ENCODE measurements around the gene NPR2.

The NPR2 gene

DNA sequence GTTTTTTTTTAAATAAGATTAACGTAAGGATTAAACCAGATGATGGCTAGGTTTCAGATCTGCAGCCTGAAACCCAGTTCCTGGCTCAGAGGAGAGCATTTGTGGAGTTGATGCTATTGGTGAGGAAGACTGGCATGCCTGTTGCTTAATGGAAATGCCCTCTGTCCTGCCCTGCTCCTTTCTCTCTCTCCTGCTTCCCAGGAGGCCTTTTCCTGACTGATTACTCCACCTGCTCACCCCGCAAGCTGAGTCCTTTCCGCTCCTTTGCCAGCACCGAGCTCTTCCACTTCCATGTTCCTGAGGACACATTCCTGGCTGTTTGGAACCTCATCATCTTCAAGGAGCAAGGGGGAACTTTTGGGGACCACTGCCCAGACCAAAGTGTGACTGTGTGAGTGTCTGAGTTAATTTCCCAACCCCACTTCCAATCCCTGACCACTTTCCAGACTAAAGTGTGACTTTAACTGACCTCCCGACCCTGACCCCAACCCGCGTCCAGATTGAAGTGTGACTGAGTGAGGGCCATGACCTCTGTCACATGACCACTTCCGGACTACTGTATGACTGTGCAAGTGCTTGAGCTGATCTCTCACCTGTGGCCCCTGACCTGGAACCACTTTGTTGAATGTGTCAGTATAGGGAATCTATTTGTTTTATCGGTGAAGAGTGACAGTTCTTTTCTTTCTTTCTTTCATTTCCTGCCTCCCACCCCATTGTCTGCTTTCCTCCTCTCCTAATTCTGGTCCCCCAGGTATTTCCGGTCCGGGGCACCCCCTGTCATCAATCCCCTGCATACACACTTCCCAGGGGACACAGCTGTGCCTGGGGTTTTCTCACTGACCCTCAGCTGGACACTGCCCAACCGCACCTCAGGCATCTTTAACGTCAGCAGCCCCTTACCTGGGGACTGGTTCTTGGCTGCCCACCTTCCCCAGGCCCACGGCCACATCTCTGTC, 43.1 kb downstream of the NPR2 start:
- no peak for DNase-seq

DNA sequence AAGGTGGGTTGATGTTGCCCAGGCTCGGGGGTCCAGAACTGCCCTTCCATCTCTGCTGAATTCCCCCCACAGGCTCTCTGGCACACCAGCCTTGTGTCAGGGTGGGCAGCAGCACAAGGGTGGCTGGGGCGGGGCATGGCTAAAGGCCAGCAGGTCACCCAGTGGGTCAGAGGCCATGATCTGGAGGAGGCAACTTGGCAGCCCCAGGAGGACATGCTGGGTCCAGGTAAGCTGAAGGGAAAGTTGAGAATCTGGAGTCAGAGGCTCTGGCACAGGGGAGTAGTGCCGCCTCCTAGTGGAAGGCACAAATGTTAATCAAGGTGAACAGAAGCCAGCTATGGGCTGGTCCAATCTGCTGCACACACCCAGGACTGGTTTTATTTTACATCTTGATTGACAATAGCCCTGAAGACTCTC, 43.8 kb downstream of the NPR2 start:
- DNase-seq, result no peak

DNA sequence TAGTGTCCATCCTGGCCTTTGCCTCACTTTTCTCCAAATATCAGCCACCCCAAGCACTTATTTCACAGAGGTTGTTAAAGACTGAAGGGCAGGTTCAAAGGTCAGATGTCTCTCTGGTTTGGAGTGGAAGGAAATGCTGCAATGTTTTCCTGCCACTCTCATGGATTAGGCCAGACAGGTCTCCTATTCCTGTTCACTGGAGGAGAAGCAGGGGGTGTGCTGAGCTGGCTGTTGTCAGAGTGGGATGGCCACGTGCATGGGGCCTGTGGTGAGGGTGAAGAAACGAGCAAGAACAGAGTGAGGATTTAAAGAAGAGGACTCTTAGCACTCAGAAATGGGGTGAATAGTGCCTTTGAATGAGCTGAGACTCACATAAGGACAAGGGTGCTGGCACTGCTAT, 44.4 kb downstream of the NPR2 start:
- DNase-seq, result no peak

DNA sequence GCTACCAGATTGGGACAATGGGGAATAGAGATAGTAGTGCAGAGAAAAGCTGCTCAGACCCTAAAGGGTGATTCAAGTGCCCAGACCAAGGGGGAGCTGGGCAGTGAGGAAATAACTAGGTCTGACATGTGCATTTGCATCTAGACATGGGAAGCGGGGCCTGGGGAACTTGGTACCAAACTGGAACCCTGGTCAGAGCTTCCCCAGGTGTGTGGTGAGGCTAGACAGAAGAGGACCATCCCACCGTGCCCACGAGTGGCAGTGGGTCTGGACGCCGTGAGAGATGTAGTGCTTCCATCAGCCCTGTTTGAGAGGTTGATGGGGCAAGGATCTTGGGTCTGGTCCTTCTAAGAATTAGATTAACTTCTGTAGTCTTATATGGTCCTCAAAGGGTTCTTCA, 45.2 kb downstream of the NPR2 start:
- no peak for DNase-seq

DNA sequence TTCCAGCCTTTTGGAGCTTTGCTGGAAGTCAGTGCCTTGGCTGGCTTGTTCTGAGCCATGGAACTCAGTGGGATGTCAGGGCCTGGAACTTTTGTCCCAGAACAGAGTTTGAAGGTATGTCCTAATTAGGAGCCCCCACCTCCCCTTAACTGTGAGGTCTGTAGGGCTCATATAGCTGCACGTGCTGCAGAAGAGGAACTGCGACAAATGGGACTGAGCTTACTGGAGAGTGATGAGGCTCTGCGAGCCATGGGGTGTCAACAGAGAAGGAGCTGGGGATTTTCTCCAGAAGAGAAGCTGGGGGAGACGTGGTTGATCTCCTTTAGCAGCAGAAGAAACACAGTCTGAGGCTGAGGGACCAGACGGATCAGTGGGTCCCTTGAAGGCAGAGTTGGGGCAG, 48.5 kb downstream of the NPR2 start:
- DNase-seq, result no peak

DNA sequence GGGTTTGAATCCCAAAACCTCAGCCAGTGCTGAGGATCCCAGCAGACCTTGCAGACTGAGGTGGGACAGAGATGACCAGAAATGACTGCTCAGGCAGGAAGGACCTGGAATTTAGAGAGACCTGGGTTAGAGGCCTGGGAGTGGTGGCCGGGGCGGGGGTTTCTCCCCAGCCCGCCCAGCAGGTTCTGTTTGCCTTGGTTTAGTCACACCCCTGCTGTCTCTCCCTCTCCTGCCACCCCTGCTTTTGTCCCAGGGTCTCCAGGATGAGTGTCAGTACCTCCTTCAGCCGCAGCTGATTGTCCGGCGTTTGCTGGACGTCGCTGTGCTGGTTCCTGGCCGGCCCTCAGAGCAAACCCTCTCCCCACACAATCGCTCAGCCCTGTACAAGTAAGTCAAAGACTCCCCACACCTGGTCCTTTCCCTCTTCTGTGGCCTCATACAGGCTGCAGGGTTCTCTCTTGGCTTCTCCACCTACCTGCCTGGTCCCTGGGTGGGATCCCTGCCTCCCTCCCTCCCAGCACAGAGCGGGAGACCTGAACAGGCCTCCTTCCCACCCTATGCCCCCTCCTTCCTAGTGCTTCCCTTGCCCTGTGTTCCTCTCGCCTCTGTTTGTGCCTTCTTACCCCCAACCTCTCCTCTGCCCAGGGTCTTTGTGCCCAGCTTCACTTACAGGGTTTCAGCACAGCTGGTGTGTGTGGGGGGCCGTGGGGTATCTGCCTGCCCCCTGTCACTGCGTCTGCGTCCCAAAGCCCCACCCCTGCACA, 49.7 kb downstream of the NPR2 start:
- no peak for DNase-seq

DNA sequence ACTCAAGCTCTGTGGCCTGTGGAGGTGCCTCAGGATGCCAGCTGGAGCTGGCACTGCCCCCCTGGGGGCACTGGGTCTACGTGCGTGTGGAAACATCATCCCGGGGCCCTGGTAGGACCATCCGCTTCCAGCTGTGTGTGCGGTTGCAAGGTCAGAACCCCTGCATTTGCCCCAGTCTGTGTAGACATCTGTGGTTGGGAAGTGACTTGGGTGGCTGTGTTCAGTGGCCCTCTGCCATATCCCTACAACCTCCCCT, 50.2 kb downstream of the NPR2 start:
- no peak for DNase-seq

DNA sequence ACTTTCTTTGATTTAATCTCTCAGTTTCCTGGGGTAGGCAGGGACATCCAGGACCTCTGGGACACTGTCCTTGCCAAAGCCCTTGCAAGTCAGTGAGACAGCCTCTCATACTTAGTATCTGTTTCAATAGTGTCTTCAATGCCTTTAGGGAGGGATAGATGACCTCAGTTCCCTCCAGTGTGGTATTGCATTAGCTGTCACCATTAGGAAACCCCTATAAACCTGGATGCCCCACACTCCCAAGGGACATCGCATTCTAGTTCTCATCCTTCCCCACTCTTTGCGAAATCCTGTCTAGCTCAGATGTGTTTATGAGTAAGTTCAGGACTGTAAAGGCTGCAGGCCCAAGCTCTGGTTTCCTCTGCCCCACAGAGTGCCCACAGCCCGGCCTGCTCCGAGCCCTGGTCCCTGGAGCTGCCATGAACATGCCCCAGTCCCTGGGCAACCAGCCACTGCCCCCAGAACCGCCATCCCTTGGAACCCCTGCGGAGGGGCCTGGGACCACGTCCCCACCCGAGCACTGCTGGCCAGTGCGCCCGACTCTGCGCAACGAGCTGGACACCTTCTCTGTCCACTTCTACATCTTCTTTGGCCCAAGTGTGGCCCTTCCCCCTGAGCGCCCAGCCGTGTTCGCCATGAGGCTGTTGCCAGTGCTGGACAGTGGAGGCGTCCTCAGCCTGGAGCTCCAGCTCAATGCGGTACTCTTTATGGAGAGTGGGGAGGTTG, 50.8 kb downstream of the NPR2 start:
- DNase-seq, result no peak

DNA sequence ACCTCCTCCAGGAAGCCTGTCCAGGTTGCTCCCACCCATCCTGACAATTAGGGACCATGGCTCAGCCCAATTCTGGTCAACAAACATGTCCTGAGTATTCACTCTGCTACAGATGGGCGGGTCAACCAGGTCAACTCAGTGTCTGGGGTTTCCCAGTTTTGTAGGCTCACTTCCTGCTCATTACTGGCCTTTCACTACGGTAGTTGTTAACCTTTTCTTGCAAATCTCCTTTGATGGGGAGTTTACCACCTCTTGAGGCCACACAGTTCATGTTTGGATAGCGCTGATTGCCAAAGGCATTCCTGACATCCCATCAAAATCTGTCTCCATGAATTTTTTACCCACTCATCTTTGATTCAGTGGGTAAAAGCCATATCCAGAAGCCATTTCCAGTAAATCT, 51.4 kb downstream of the NPR2 start:
- no peak for DNase-seq

DNA sequence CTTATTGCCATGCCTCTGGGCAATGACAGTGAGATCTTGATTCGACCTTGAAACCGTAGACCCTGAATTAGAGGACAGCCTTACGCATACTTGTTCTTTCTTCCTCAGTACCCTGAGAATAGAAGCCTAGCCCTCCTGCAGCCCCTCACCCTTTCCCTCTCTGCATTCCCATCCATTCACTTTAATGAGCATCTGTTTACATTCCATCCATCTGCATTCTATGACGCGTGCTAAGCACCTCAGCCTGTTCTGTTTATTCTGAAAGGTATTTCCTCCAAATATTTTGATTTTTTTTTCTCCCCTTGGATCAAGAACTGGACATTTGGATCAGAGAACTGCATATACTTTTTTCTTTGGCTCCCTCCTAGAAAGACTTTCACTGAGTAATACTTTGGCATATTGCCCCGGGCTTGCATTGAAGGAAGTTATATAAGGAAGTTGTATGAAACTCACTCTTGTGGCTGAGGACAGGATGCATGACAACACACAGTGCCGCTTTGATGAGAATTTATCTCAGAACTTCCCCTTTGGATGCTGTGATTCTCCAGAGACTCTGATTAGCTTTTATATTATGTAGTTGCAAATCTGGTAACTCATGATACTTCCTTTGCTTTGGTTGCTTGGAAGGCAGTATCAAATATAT, 53.4 kb downstream of the NPR2 start:
- no peak for DNase-seq

DNA sequence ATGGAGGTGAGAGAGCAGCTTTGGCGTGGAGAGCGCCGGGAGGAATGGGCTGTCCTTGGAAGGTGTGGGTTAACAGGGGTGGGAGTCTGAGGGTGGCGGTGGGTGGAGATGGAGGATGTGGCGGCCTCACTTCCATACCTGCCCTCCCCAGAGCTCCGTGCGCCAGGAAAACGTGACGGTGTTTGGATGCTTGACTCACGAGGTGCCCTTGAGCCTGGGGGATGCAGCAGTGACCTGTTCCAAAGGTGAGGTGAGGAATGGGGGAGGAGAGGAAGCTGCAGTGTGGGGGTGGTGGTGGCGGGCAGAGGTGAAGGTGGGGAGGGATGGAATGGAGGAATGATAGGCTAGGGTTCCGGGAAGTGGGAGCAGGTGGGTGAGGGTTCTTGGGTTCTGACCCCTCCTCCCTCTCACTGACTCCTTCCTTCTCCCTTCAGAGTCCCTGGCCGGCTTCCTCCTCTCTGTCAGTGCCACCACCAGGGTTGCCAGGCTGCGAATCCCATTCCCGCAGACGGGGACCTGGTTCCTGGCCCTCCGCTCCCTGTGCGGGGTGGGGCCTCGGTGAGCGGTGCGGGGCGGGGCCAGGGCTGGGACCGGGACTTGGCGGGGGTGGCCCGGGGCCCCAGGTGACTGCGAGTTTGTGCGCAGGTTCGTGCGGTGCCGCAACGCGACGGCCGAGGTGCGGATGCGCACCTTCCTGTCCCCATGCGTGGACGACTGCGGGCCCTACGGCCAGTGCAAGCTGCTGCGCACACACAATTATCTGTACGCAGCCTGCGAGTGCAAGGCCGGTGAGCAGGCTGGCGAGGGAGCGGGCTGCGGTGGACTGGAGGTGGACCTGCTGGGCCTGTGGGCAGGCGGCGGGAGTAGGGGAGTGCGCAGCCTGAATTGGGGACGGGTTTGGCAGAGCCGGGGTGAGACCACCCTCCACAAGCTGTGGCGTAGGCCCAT, 54.7 kb downstream of the NPR2 start:
- no peak for DNase-seq

DNA sequence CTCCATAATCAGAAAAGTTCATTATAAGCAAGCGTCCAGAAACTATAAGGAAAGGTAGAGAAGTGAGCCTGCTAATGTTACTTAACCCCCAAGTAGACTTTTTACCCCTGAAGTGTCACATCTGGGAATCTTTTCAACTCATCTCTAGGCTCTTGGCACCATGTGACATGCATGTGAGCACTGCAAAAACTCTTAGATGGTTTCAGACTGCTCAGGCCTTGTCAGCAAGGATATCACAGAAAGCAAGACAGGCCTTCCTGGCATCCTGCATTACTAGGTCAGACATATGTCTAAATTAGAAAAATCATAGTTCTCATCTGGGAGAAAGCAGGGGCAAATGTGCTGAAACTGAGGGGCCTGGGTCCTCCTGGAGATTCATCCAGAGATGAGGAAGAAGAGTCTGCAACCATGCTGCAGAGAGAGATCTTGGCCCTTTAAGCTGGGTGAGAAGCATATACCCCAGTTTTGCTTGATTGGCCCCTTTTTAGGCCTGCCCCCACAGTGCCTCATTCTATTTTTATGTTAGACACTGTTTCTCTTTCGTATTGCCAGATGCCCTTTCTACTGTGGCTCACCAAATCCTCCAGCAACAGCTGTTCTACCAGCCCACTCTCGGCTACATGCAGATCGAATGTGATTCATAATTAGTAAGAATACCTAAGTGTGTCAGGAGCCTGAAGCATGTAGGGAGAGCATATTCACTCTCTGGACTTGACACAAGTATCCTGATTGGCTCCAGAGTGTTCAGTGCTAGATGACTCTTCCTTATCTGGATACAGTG, 56.6 kb downstream of the NPR2 start:
- no peak for DNase-seq

DNA sequence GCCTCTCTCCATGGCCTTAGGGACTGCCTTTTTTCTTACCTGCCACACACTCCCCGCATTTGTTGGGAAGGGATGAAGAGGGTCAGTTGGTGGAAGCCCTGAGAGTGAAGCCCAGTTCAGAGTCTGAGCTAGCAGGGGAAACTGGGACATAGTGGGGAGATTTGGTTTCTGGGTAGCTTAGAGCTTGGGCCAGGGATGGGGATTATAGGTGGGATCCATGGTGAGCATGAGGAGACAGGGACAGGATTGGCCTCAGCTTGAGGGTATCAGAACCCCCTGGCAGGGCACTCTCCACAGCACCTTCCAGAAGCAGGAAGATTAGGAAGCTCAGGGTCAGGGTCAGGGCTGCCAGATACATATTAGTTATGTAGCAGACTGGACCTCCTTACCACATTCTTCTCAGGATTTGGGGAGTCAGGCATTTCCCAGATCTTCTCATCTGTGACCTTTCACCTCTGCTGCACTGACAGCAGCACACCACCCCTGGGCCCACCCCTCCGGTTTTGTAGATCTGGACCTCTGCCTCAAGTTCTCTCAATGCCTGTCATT, 61.0 kb downstream of the NPR2 start:
- DNase-seq, result no peak

DNA sequence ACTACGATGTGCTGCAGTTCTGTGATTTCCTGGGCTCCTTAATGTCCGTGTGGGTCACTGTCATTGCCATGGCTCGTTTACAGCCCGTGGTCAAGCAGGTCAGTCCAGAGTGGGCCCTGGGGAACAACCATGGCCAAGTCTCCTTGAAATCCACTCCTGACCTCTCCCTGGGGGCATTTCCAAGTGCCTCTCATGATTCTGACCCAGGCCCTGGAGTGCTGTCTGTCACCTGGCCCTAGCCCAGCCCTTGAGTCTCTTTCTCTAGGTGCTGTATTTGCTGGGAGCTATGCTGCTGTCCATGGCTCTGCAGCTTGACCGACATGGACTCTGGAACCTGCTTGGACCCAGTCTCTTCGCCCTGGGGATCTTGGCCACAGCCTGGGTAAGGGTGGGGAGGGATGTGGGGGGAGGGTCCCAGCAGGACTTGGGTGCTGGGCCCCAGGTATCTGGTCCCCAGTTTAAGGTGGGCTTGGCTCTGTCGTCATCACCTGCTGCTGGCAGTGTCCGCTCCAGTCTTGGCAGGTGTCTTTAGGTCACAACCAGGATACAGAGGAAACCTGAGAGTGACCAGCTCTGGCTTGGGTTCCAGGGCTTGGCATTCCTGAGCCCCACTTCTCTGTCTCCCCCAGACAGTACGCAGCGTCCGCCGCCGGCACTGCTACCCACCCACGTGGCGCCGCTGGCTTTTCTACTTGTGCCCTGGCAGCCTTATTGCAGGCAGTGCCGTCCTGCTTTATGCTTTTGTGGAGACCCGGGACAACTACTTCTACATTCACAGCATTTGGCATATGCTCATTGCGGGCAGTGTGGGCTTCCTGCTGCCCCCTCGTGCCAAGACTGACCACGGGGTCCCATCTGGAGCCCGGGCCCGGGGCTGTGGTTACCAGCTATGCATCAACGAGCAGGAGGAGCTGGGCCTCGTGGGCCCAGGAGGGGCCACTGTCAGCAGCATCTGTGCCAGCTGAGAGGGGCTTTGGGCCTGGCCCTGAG, 61.8 kb downstream of the NPR2 start:
- DNase-seq, result no peak

DNA sequence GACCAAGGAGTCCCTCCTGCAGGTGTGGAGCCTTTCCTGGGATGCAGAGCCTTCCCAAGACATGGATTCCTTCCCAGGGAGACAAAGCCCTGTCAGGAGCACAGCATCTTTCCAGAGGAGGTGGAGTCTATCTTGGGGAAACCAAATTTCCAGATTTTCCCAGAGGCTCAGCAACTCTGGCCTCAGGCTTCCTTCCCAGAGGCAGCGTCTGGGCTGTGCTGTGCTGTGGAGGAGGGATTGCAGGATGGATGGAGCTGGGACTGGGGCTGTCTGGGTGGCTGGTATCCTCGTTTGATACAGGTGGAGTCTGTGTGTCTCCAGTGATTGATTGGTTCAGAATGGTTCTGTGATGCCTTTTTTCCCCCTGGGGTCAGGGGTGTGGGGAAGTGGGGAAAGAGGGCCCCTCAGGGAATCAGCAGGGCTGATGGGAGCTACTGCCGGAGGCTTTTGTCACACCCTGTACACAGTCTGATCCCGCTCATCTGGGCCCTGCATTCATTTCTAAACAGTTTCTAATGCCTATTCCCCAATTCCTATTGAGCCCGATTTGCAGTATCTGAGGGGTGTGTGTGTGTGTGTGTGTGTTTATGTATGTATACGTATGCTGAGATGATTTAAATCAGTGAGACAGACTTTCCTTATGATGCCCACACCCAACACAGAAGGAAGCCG, 62.8 kb downstream of the NPR2 start:
- no peak for DNase-seq

DNA sequence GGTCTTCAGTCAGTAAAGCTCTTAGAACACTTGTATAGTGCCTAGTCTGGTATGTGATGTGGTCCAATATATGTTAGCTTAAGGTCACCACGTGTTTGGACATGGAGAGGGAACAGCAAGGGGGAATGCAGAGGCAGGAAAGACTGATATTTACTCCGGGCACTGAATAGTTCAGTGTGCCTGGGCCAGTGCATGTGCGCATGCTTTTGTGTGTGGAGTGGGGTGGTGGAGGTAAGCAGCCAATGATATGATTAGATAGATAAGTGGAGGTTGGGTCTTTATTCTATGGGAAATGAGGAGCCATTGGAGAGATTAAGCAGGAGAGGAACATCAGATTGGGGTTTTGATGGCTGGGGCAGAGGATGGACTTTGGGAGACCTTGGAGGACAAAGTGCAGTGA, 64.8 kb downstream of the NPR2 start:
- no peak for DNase-seq

DNA sequence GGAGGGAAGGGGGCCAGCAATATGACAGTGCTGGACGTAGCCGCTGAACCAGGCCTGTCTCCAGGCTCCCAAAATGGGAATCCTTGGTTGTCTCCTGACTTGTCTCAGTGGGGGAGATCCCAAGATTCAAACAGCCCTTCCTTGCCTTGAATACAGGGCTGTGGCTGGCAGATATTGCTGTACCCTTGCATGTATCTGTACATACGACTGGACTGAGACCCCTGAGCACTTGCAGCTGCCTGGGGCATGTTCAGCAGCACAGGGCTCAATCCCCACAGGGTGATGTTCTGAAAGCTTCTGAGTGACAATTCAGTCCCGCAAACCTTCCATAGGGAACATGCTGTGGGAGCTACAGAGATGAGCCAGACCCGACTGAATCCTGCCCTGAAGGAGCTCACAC, 65.5 kb downstream of the NPR2 start:
- DNase-seq, result no peak

DNA sequence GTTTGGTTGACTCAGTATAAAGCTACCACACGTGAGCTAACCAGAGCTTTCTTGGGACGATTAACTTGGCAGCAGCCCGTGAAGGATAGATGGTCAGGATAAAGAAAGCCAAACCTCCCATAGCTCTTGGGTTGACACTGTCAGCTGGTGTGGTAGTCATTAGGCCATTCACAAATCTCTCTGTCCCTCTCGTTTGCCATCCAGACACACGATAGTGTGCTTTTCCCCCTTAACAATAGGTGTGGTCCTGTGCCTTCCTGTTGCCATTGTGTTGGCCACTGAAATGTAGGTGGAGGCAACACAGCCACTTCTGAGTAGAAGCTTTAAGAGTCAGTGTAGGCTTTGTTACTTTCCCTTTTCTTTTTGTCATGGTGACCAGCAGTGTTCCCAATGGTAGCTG, 67.1 kb downstream of the NPR2 start:
- DNase-seq, result no peak

Data from stimulated activated CD4-positive, alpha-beta T cell treated with anti-CD3 and anti-CD28 coated beads, Interleukin-4, amount 100 ng/mL, for 1 hour (primary cell).